Glutamatergic neuron (in vitro differentiated cells): ENCODE results near the gene ISLR. TPM values are rescaled to one million over a fixed set of nuclear protein-coding genes. Genes with fewer than 3 reads are reported as not detected.

ENCODE experiments used
- DNase-seq: peaks from one replicate; pipeline ENCODE4 v3.0.0; 2022
- H3K27ac Mint-ChIP-seq: one replicate; pipeline ENCODE4 v1.8.0; 2020; ENCODE audit warnings: mild to moderate bottlenecking, mixed read lengths, inconsistent platforms; ENCODE audit not compliant: unreplicated experiment
- H3K27me3 Mint-ChIP-seq: one replicate; pipeline ENCODE4 v1.8.0; 2020; ENCODE audit warnings: mild to moderate bottlenecking, moderate library complexity, mixed read lengths, inconsistent platforms; ENCODE audit not compliant: unreplicated experiment
- H3K36me3 Mint-ChIP-seq: one replicate; pipeline ENCODE4 v1.8.0; 2020; ENCODE audit warnings: mild to moderate bottlenecking, mixed read lengths, inconsistent platforms; ENCODE audit not compliant: unreplicated experiment
- H3K4me1 Mint-ChIP-seq: one replicate; pipeline ENCODE4 v1.8.0; 2020; ENCODE audit warnings: mild to moderate bottlenecking, low read depth, mixed read lengths, inconsistent platforms; ENCODE audit not compliant: unreplicated experiment
- H3K4me3 Mint-ChIP-seq: one replicate; pipeline ENCODE4 v1.8.0; 2020; ENCODE audit warnings: mild to moderate bottlenecking, mixed read lengths, inconsistent platforms; ENCODE audit not compliant: unreplicated experiment
- H3K9me3 Mint-ChIP-seq: one replicate; pipeline ENCODE4 v1.8.0; 2020; ENCODE audit warnings: mild to moderate bottlenecking, moderate library complexity, mixed read lengths, inconsistent platforms; ENCODE audit not compliant: unreplicated experiment
- CTCF ChIP-seq: fragments of 200-600 bp; sonication (generic); IDR thresholded peaks from one replicate; pipeline ENCODE4 v1.5.0; 2021; ENCODE audit not compliant: partially characterized antibody, unreplicated experiment
- total RNA-seq: library from RNA; stranded (reverse); fragmentation: NEBNext Ultra II Directional; extraction: Animal tissue kit (Norgen Biotek cat#: 25700); gene quantifications from one replicate; pipeline ENCODE4 v1.2.1, GENCODE V29; 2021; ENCODE audit not compliant: unreplicated experiment

The ISLR gene
- total RNA-seq, 1 donor from 2014 or later: 1.2 TPM

- H3K9me3 Mint-ChIP-seq: peaks cover 35% of the 10 kb centered on the region
- H3K27me3 Mint-ChIP-seq: peaks cover 29% of the 10 kb centered on the region
- peak overlapping the region; percentile 59 for H3K4me3 Mint-ChIP-seq
- no peak for TF ChIP-seq CTCF
- peaks cover 53% of the 10 kb centered on the region for H3K4me1 Mint-ChIP-seq
- DNase-seq: no peak
- H3K27ac Mint-ChIP-seq: peak overlapping the region; percentile 91
- H3K36me3 Mint-ChIP-seq: peaks cover 4% of the 10 kb centered on the region
These were observed 47.2 kb downstream of the ISLR start for GRCh38 chr15:74220475-74221248.

GRCh38 chr15:74221399-74222239 lies 48.1 kb downstream of the ISLR start:
- H3K27me3 Mint-ChIP-seq: peaks cover 31% of the 10 kb centered on the region
- H3K27ac Mint-ChIP-seq: peak overlapping the region; percentile 91
- DNase-seq: no peak
- H3K4me1 Mint-ChIP-seq: peaks cover 56% of the 10 kb centered on the region
- H3K9me3 Mint-ChIP-seq: peaks cover 36% of the 10 kb centered on the region
- no peak for TF ChIP-seq CTCF
- peaks cover 4% of the 10 kb centered on the region for H3K36me3 Mint-ChIP-seq
- peak overlapping the region; percentile 61 for H3K4me3 Mint-ChIP-seq

GRCh38 chr15:74222240-74223119 lies 49.0 kb downstream of the ISLR start:
- peak; percentile 71 for DNase-seq
- Mint-ChIP-seq H3K9me3 (peaks cover 36% of the 10 kb centered on the region), H3K36me3 (peaks cover 4% of the 10 kb centered on the region), H3K4me1 (peaks cover 63% of the 10 kb centered on the region), H3K4me3 (no peak overlapping the region), H3K27me3 (peaks cover 33% of the 10 kb centered on the region), H3K27ac (peak overlapping the region; percentile 94)
- no peak for TF ChIP-seq CTCF

GRCh38 chr15:74225928-74226327 lies 52.4 kb downstream of the ISLR start:
- peaks cover 35% of the 10 kb centered on the region for H3K27me3 Mint-ChIP-seq
- no peak for DNase-seq
- no peak overlapping the region for H3K4me3 Mint-ChIP-seq
- no peak for TF ChIP-seq CTCF
- peaks cover 33% of the 10 kb centered on the region for H3K9me3 Mint-ChIP-seq
- H3K36me3 Mint-ChIP-seq: no peaks in the 10 kb centered on the region
- peaks cover 73% of the 10 kb centered on the region for H3K4me1 Mint-ChIP-seq
- peak overlapping the region; percentile 28 for H3K27ac Mint-ChIP-seq

Other genes starting within 250 kb of the ISLR start
- gene LOXL1, start 247.2 kb upstream of the ISLR start, total RNA-seq: 163 TPM
- 19.5 TPM for gene STOML1, start 181.4 kb upstream of the ISLR start, total RNA-seq
- gene PML, start 179.0 kb upstream of the ISLR start, total RNA-seq: 27.6 TPM
- gene GOLGA6A, start 91.2 kb upstream of the ISLR start, total RNA-seq: 0.83 TPM
- 21.1 TPM for gene ISLR2, start 43.1 kb upstream of the ISLR start, total RNA-seq
- gene STRA6, start 29.1 kb downstream of the ISLR start, total RNA-seq: 8.4 TPM
- gene CCDC33, start 62.6 kb downstream of the ISLR start, total RNA-seq: 0.49 TPM
- not detected for gene CYP11A1, start 193.9 kb downstream of the ISLR start, total RNA-seq